ENCODE results near the gene SPRTN. TPM values are rescaled to one million over a fixed set of nuclear protein-coding genes. Genes with fewer than 3 reads are reported as not detected.

The SPRTN gene
- total and polyA plus RNA-seq, 2 experiments from 2014 or later: 7.5 to 12.5 TPM

- Histone ChIP-seq H3K27ac (no peak overlapping the region), H3K4me3 (peak overlapping the region; percentile 50), H3K4me2 (peak overlapping the region; percentile 93), H3K9me2 (replicated peaks; ENCODE audit: insufficient read depth) (no peaks in the 10 kb centered on the region), H3K79me2 (peaks cover 64% of the 10 kb centered on the region), H2AFZ (no peak overlapping the region), H3K9me3 (ENCODE audit: low read depth) (no peaks in the 10 kb centered on the region), H3K27me3 (no peaks in the 10 kb centered on the region), H4K20me1 (ENCODE audit: insufficient read depth, poor library complexity, severe bottlenecking) (peaks cover 37% of the 10 kb centered on the region), H3K36me3 (replicated peaks; ENCODE audit: insufficient read depth, low read depth) (no peaks in the 10 kb centered on the region), H3K4me1 (ENCODE audit: insufficient read depth) (peaks cover 43% of the 10 kb centered on the region)
- no peak for DNase-seq (ENCODE audit: low spot score)
- TF ChIP-seq EZH2 (IDR thresholded peaks at IDR 0.05; ENCODE audit: borderline replicate concordance): no peak
- no peak for TF ChIP-seq CTCF (IDR thresholded peaks at IDR 0.05; ENCODE audit: poor library complexity)
- WGBS (ENCODE audit: low lambda C conversion rate, missing lambda C conversion rate): 90% methylated on average over 6 of the region's 6 CpGs
Measured at GRCh38 chr1:231334952-231335351, 3.1 kb upstream of the SPRTN start.

- no peak for DNase-seq (ENCODE audit: low spot score)
- Histone ChIP-seq H3K27me3 (no peaks in the 10 kb centered on the region), H4K20me1 (ENCODE audit: insufficient read depth, poor library complexity, severe bottlenecking) (peaks cover 37% of the 10 kb centered on the region), H3K4me3 (peak overlapping the region; percentile 50), H3K27ac (peak overlapping the region; percentile 93), H2AFZ (no peak overlapping the region), H3K79me2 (peaks cover 74% of the 10 kb centered on the region), H3K9me2 (replicated peaks; ENCODE audit: insufficient read depth) (no peaks in the 10 kb centered on the region), H3K36me3 (replicated peaks; ENCODE audit: insufficient read depth, low read depth) (no peaks in the 10 kb centered on the region), H3K9me3 (ENCODE audit: low read depth) (no peaks in the 10 kb centered on the region), H3K4me1 (ENCODE audit: insufficient read depth) (peaks cover 43% of the 10 kb centered on the region), H3K4me2 (peak overlapping the region; percentile 93)
- TF ChIP-seq CTCF (IDR thresholded peaks at IDR 0.05; ENCODE audit: poor library complexity) (no peak), EZH2 (IDR thresholded peaks at IDR 0.05; ENCODE audit: borderline replicate concordance) (no peak), EZH2phosphoT487 (IDR thresholded peaks at IDR 0.05; ENCODE audit: low read depth, severe bottlenecking, unreplicated experiment) (no peak)
- 76% methylated on average over 21 of the region's 21 CpGs for WGBS (ENCODE audit: low lambda C conversion rate, missing lambda C conversion rate)
Measured at GRCh38 chr1:231335663-231336602, 2.2 kb upstream of the SPRTN start.

GRCh38 chr1:231337043-231337471 lies 1.0 kb upstream of the SPRTN start:
- 2% methylated on average over 30 of the region's 32 CpGs for WGBS (ENCODE audit: low lambda C conversion rate, missing lambda C conversion rate)
- Histone ChIP-seq H3K4me3 (peak overlapping the region; percentile 50), H3K27me3 (no peaks in the 10 kb centered on the region), H4K20me1 (ENCODE audit: insufficient read depth, poor library complexity, severe bottlenecking) (peaks cover 37% of the 10 kb centered on the region), H3K9me2 (replicated peaks; ENCODE audit: insufficient read depth) (no peaks in the 10 kb centered on the region), H3K36me3 (replicated peaks; ENCODE audit: insufficient read depth, low read depth) (no peaks in the 10 kb centered on the region), H2AFZ (peak overlapping the region; percentile 55), H3K4me1 (ENCODE audit: insufficient read depth) (peaks cover 43% of the 10 kb centered on the region), H3K27ac (peak overlapping the region; percentile 93), H3K79me2 (peaks cover 85% of the 10 kb centered on the region), H3K9me3 (ENCODE audit: low read depth) (no peaks in the 10 kb centered on the region), H3K4me2 (peak overlapping the region; percentile 93)
- no peak for TF ChIP-seq EZH2 (IDR thresholded peaks at IDR 0.05; ENCODE audit: borderline replicate concordance)
- no peak for TF ChIP-seq EZH2phosphoT487 (IDR thresholded peaks at IDR 0.05; ENCODE audit: low read depth, severe bottlenecking, unreplicated experiment)
- no peak for TF ChIP-seq CTCF (IDR thresholded peaks at IDR 0.05; ENCODE audit: poor library complexity)
- DNase-seq (ENCODE audit: low spot score): no peak

Measured in hepatocyte (in vitro differentiated cells).